SIG-M5 (cell line): Measurements from ENCODE around the gene FGF22.
"Not testable (repeated sequence)": the region's sequence is repeated elsewhere in the genome, so short reads cannot be mapped to it uniquely, and the experiment has no call there.

Experiments
- DNase-seq: peaks from one replicate; lab custom pipeline; 2025; lab: John Stamatoyannopoulos, UW

FGF22 gene

DNA sequence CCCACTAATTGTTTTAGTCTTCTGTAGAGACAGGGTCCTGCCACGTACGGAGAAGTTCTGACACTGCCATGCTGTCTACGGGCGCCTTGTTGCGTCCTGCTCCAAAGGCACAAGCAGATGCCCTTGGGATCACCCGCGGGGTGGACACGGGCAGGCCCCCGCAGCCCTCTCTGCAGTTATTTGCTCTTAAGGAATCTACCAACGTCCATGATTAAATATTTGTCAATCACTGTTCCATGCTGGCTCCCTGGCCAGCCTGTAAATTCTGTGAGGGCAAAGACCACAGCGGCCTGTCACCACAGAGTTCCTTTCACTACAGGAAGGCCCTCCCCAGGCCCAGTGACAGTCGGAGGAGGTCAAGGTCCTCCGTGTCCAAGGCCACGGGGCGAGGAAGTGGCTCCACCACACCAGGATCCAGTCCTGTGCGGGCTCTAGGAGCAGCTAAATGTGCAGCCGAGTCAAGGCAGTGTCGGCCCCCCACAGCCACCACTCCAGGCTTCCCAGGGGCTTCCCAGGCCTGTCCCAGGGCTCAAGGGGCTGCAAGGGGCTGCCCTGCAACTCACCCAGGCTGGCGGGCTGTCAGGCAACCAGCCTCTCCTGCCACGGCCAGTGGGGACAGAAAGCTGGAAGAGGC is 21.2 kb downstream of the FGF22 start:
- no peak for DNase-seq

GRCh38 chr19:661427-662196 is 21.9 kb downstream of the FGF22 start:
- no peak for DNase-seq

DNA sequence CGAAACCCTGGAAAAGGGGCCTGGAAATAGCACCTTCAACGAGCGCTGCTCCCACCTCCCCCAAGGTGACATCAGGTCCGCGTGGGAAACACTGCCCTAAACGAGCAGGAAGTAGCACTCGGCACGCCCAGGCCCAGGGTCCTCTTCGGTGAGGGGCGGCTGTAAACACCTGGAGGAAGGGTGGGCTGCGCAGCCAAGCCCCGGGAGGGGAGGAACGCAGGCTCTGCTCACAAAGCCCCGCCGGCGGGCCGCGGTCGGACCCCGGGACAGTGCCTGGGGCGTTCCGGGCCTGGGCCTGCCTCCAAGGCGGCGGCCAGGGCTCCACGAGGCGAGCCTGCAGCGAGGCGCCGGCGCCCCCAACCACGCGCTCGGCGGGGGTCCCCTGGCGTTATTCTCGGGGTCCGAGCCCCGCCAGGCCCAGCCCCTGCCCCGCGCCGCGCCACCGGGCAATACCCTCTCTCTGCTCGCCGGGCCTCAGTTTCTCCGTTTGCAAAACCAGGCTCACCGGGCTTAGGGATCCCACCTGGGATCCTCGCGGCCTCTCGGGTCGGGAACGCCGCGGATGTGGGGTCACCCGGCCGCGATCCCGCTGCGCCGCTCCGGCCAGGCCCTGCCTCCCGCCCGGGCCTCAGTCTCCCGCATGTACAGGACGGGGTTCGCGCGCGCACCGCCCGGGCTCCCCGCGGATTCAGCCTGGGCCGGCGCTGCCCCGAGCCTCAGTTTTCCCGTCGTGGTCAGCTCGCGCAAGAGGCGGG is 22.7 kb downstream of the FGF22 start:
- DNase-seq: no peak

DNA sequence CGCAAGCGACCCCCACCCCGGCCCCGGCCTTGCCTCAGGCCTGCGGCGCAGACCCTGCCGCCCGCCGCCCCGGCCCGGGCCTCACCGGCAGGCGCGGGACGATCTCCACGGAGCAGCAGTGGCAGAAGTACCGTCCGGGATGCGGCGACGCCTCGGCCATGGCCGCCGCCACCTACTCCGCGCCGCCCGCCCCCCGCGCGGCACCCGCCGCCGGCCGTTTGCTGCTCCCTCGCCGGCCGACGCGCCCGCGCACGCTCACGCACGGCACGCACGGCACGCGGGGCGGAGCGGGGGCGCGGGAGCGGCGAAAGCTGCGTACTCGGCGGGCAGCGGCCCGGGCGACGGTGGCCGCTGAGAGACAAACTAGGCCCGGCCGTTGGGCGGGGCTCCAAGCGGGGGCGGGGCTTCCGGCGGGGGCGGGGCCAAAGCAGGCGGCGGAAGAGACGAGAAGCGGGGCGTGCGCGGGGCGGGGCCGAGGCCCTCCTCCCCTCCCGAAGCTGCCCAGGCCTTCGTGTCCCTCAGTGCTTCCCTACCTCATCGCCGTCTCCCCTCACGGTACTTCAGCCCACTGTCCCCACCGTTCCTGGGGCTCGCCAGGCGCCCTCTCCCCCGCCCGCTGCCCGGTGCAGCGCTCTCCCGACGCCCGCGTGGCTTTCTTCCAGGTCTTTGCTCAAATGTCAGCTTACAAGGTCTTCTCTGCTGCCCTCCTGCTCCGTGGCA is 23.4 kb downstream of the FGF22 start, which contains the start of gene RNF126:
Gene RNF126, minus strand, starts transcription at position 253 of the 720 bp plus-strand sequence. Its CDS starts 93 bp downstream, at position 160.
- no peak for DNase-seq

DNA sequence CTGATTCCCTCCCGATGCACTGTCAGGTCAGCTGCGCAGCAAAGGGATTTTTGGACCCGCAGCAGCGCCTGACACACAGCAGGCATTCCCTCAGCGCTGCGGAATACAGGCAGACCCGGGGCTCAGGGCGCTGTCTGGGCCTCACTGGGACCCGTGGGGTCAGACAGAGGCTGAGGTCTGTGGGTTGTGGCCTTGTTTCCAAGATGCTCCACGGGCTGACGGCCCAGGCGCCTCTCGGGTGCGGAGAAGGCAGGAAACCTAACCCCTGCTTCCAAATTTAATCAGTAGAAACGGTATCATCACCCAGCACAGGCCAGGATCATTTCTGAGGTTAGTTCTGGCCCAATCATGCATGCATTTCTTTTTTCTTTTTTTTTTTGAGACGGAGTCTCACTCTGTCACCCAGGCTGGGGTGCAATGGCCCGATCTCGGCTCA is 24.0 kb downstream of the FGF22 start:
- no peak for DNase-seq

- DNase-seq: no peak
These were observed 25.3 kb downstream of the FGF22 start for GRCh38 chr19:664913-665443.

DNA sequence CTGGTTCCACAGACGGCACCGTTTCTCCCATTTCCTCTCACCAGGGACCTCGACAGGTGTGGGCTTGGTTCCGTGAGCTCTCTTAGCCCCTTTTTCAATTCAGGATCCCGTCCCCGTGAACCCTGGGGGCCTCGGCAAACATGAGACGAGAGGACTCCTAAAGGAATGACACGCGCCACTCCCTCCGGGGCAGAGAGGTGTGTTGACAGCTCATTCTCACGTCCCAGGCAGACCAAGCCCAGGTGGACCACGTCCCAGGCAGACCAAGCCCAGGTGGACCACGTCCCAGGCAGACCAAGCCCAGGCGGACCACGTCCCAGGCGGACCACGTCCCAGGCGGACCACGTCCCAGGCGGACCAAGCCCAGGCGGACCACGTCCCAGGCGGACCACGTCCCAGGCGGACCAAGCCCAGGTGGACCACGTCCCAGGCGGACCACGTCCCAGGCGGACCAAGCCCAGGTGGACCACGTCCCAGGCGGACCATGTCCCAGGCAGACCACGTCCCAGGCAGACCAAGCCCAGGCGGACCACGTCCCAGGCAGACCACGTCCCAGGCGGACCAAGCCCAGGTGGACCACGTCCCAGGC is 27.4 kb downstream of the FGF22 start:
- not testable (repeated sequence) for DNase-seq

GRCh38 chr19:668675-669434 is 29.2 kb downstream of the FGF22 start:
- DNase-seq: not testable (repeated sequence)

DNA sequence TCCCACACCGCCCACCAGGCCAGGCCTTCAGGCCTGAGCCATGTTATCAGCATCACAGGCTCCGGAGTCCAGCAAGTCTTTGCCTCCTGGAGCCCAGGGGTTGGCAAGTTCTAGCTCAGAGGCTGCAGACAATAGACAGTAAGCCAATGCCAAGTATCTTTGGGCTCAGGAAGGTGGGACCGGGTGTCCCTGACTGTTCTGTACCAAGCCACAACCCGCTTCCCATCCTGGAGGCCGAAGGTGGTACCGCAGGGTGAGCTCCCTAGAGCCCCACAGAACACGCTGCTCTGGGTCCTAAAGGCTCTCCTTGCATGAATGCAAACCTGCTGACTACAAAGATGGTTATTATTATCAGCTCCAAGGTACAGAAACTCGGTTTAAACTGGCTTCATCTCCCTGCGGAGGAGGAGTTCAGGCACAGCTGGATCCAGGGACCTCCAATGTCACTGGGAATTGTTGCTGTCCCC is 31.0 kb downstream of the FGF22 start:
- DNase-seq: no peak

GRCh38 chr19:674282-675151 is 34.8 kb downstream of the FGF22 start:
- no peak for DNase-seq

DNA sequence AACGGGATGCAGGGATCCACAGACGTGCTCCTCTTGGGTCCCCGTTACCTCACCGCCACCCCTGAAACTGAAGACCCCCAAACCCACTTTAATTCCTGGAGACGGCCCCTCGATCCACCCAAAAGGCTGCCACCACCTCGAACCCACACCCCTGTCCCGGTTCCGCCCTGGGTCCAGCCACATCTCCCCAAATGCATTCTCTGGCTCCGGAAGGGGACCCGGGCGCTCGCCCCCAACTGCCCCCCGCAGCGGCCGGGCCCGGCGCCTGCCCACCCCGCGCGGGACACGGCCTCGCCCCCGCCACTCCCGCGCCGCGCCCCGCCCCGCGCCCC is 36.3 kb downstream of the FGF22 start:
- no peak for DNase-seq

- no peak for DNase-seq
These were observed 36.8 kb downstream of the FGF22 start, which contains the start of gene FSTL3 for GRCh38 chr19:676339-677105. FSTL3 (plus strand) TSS chr19:676392; CDS start chr19:676424, 32 bp downstream.

- no peak for DNase-seq
These were observed 37.5 kb downstream of the FGF22 start for GRCh38 chr19:677201-677600.

GRCh38 chr19:677601-678436 is 38.1 kb downstream of the FGF22 start:
- DNase-seq: no peak

DNA sequence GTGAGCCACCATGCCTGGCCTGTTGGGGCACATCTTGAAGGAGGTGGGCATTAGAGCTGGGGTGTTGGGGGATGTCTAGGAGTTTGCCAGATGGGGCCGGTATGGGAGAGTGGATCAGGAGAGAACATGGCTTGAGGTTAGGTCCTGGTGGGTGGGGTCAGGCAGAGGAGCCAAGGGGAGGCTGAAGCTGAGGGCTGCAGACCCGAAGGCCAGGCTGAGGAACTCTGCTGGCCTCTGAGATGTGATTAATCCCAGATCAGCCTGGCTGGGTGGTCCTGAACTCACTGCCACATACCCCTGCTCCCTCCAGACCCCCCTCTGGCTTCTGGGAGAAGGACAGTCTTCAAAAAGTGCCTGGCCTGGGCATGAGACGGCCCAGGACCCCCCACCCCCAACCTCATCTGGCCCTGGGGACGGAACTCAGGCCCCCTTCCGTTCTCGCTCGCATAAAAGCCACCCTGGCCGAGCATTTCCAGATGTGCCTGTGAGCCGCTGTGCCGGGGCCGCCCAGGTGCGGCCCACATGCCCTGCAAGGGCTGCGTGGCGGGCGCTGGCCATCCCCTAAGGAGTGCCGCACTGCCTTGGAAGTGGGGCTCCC is 39.2 kb downstream of the FGF22 start:
- no peak for DNase-seq

DNA sequence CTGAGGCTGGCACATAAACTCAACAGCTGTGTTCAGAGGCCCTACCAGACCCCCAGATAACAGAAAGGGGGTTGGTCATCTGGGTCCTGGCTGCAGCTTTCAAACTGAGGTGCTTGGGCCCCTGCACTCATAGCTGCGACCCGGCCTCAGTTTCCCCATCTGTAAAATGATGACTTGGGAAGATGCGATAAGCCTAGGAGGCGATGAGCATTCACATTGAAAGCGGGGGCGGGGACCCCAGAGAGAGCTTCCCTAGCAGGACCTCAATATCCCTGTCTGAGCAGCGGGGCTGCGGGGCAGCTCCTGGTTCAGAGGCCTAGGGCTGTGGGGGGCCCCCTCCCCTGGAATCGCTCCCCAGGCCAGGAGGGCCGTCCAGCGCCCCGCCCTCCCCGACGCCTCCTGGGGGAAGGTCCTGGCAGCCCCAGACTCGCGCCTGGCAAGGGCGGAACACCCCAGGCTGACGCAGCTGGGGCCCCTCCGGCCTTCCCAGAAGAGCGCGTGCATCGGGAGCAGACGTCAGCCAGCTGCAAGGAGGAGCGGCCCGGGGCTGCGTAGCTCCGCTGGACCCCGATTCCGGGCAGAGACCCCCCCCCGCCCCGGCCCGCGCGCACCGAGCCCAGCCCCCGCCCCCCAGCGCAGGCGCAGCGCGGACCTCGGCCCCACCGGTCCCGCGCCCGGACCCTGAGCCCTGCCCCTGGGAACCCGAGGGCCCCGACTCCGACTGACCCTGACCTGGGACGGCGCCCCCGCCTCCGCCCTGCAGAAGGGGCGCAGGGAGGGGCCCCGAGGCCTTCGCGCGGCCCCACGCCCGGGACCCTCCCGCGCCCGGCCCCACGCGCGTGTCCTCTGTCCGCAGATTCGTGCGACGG is 40.0 kb downstream of the FGF22 start:
- no peak for DNase-seq
